Measurements from ENCODE around the gene CDHR2.

CDHR2 gene

DNA sequence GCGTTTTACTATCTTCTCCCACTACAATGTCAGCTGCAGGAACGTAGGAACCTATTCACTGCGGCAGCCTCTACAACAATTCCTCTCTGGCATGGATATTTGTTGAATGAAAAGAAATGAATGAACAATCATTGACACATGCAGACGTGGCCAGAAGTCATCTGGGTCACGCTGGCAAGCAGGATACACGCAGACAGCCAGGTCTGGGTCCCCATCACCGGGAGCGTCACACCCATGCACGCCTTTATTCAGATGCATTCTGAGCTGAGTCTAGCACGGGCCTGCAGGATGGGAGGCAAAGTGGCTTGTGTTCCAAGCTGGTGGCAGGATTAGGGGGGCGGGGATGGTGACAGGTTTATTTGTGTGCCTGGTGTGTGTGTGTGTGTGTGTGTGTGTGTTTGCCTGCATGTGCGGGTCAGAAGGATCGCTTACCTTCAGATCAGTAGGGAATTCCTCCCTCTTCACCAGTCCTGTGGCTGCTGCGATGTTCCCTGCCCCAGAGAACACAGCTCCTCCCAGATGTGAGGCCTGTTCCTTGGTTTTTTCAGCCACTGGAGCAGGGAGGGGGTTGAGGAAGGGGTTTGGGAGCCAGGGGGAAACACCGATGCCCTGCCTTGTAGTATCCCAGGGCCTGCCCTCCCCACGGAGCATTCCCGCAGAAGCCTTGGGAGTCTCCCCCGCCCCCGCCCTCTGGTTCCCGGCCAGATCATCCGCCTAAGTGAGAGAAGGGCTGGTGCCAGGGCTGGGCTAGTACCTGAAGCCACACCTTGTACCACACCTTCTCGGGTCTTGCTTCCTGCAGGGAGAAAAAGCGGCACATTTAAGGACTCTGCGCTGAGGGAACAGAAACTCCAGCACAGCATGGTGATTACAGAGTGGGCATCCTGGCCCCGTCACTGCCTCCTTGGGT lies 77.1 kb downstream of the CDHR2 start:
- no peak for FAIRE-seq

GRCh38 chr5:176626876-176627236 lies 77.7 kb downstream of the CDHR2 start:
- no peak for FAIRE-seq

- FAIRE-seq, result no peak
Measured at GRCh38 chr5:176627582-176627981, 78.4 kb downstream of the CDHR2 start.

- FAIRE-seq, result no peak
Measured at GRCh38 chr5:176628406-176629228, 79.5 kb downstream of the CDHR2 start.

DNA sequence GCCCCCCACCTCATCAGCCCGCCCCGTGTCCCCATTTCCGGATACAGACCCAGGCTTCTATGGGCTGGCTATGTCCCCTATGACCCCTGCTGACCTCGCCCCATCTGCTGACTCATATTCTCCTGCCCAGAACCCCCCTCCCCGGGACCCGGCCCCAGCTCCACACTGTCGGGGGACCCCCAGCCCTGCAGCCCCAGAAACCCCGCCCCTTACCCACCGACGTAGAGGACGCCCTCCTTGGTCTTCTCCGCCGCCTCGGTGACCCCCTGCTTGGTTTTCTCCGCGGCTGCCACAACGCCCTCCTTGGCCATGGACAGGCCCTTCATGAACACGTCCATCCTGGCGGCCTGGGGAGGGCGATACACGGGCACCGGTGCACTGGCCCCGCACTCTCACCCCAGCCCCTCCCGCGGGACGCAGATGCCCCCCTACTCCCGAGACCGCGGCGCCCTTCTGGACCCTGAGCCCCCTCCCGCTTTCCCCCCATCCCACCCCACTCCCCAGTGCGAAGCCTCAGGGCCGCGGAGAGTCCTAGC lies 80.2 kb downstream of the CDHR2 start:
- FAIRE-seq, result no peak

GRCh38 chr5:176629853-176630680 lies 80.9 kb downstream of the CDHR2 start, which contains the start of the genes EIF4E1B and SNCB:
TSS of gene EIF4E1B (plus strand) at chr5:176630675. CDS start at chr5:176642788, 12,113 bp downstream.
TSS of gene SNCB (minus strand) at chr5:176630534. CDS start at chr5:176629654, 880 bp downstream.
- no peak for FAIRE-seq

DNA sequence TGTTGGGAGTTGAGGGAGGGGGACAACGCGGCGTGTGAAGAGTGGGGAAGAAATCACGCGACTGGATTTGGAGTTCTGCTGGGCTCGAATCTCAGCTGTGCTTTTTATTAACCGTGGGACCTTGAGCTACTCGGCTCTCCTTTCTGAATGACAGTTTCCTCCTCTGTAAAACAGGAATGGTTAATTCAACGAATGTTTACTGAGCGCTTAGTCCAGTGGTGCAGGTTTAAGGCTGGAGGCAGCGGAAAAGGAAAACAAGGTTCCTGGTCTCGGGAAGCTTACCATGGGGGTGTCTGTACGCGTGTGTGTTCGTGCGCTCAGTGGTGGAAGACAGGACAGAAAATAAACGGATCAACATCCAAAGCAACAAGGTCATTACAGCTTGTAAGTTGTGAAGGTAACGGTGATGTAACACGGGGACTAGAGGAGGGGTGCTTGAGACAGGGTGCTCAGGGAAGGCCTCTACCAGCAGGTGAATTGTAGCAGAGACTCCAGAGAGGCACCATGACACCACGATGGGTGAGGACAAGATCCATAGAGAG lies 81.6 kb downstream of the CDHR2 start:
- no peak for FAIRE-seq

- no peak for FAIRE-seq
Measured at GRCh38 chr5:176631383-176632200, 82.5 kb downstream of the CDHR2 start.

GRCh38 chr5:176632745-176633144 lies 83.6 kb downstream of the CDHR2 start:
- FAIRE-seq, result no peak

- FAIRE-seq, result no peak
Measured at GRCh38 chr5:176633598-176633997, 84.5 kb downstream of the CDHR2 start.

GRCh38 chr5:176636426-176636825 lies 87.3 kb downstream of the CDHR2 start:
- FAIRE-seq, result no peak

- FAIRE-seq, result no peak
Measured at GRCh38 chr5:176637556-176637955, 88.4 kb downstream of the CDHR2 start.

- FAIRE-seq, result no peak
Measured at GRCh38 chr5:176638437-176638836, 89.3 kb downstream of the CDHR2 start.

GRCh38 chr5:176639208-176639607 lies 90.1 kb downstream of the CDHR2 start:
- no peak for FAIRE-seq

- no peak for FAIRE-seq
Measured at GRCh38 chr5:176639981-176640380, 90.8 kb downstream of the CDHR2 start.

DNA sequence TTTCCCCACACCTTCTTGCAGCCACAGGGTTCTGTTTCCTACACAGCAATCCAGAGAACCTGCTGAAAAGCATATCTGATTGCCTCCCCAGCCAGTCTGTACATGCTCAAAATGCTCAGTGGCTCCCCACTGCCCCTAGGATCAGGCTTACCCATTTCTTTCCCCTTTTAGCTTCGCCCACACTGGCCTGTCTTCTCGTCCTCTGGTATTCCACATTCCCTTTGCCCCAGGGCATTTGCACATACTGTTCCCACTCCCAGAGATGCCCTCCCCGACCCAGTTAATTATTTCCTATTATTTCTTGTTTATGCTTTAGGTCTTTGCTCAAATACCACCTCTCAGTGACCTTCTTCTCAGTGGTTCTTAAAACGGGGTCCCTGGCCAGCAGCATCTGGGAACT lies 91.5 kb downstream of the CDHR2 start:
- FAIRE-seq, result no peak

DNA sequence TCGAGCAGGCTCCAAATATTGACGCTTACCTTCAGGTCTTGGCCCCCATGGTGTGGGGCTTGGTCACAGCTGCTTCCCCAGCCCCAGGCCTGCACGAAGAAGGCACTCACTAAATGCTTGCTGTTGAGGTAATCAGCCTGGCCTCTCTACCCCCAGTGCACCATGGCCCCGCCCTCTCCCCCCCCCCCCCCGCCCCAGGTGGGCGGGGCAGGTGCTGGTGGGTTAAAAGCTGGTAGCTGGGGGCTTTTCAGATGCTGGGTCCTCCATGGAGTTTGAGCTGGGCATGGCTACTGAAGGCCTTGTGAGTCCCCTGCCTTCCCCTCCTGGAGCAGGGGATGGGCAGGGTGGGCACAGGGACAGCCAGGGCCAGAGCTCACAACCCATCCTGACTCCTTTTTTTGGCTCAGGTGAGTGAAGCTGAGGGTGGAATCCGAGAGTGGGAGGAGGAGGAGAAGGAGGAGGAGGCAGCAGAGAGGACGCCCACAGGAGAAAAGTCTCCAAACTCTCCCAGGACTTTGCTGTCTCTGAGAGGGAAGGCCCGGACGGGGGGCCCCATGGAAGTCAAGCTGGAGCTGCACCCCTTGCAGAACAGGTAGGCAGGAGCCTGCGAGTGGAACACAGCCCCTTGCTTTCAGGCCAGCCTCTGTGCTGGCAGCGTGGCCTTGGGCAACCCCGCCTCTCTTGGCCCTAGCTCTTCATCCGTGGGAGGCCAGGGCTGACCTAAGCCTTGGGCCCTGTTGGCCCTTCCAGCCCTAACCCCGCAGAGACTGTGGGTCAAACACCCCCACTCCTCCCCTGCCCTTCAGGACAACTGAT lies 93.7 kb downstream of the CDHR2 start:
- FAIRE-seq, result no peak

GRCh38 chr5:176643491-176644219 lies 94.5 kb downstream of the CDHR2 start:
- FAIRE-seq, result no peak

DNA sequence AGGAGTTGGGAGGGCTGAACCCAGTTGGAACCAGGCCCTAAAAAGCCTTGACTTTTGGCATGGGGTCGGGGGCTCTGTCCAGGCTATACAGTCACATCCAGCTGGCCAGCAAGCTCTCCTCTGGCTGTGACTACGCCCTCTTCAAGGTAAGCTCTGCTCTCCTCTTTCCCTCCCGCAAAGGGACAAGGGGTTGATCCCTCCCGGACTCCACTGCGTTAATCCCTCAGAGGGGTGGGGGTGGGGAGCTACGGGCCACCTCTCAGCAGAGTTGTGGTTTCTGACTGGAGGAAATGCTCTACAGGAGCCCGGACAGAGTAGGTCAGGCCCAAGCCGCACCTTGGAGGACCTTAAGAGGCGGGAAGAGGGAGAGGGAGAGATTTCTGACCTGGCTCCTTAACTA lies 95.2 kb downstream of the CDHR2 start:
- no peak for FAIRE-seq
